GM21381 (cell line): ENCODE data around the gene BBS1.
A peak's percentile ranks its signal among the peaks of the same experiment; 100 is the strongest.

Experiments
- ATAC-seq: cut with Tn5 transposase; IDR thresholded peaks from one replicate; pipeline ENCODE4 v1.9.1; 2021; ENCODE audit warnings: mild to moderate bottlenecking, moderate library complexity; ENCODE audit not compliant: unreplicated experiment

BBS1 gene

GRCh38 chr11:66476841-66477251 lies 33.6 kb upstream of the BBS1 start:
- no peak for ATAC-seq

- ATAC-seq, result no peak
Observed at GRCh38 chr11:66477263-66478201, 32.9 kb upstream of the BBS1 start.

- ATAC-seq, result no peak
Observed at GRCh38 chr11:66478729-66479393, 31.6 kb upstream of the BBS1 start.

GRCh38 chr11:66479394-66480116 lies 30.9 kb upstream of the BBS1 start:
- no peak for ATAC-seq

- peak; percentile 88 for ATAC-seq
Observed at GRCh38 chr11:66480117-66480938, 30.1 kb upstream of the BBS1 start, which contains the start of gene DPP3. TSS of gene DPP3 (plus strand) at chr11:66480434. CDS start at chr11:66482201, 1,767 bp downstream.

- ATAC-seq, result no peak
Observed at GRCh38 chr11:66484806-66485380, 25.5 kb upstream of the BBS1 start.

- no peak for ATAC-seq
Observed at GRCh38 chr11:66488957-66489356, 21.5 kb upstream of the BBS1 start.

- ATAC-seq, result no peak
Observed at GRCh38 chr11:66489636-66490035, 20.8 kb upstream of the BBS1 start.

- ATAC-seq, result no peak
Observed at GRCh38 chr11:66491315-66491935, 19.0 kb upstream of the BBS1 start.

- ATAC-seq, result no peak
Observed at GRCh38 chr11:66492161-66492865, 18.1 kb upstream of the BBS1 start.

- ATAC-seq, result no peak
Observed at GRCh38 chr11:66493130-66493529, 17.3 kb upstream of the BBS1 start.

GRCh38 chr11:66494458-66494857 lies 16.0 kb upstream of the BBS1 start:
- ATAC-seq, result no peak

- ATAC-seq, result no peak
Observed at GRCh38 chr11:66494935-66495334, 15.5 kb upstream of the BBS1 start.

- ATAC-seq, result no peak
Observed at GRCh38 chr11:66495401-66495854, 15.0 kb upstream of the BBS1 start.

GRCh38 chr11:66497206-66497605 lies 13.2 kb upstream of the BBS1 start:
- ATAC-seq, result no peak

- ATAC-seq, result no peak
Observed at GRCh38 chr11:66498506-66498905, 11.9 kb upstream of the BBS1 start.

- no peak for ATAC-seq
Observed at GRCh38 chr11:66505276-66505816, 5.1 kb upstream of the BBS1 start.

GRCh38 chr11:66509131-66509561 lies 1.3 kb upstream of the BBS1 start:
- ATAC-seq, result no peak

GRCh38 chr11:66510990-66511339 lies 530 bp downstream of the BBS1 start:
- no peak for ATAC-seq
